GM12878 (cell line): Measurements from ENCODE around the gene LRR1. TPM values are rescaled to one million over a fixed set of nuclear protein-coding genes. Genes with fewer than 3 reads are reported as not detected.

Experiments
- ATAC-seq: fragments of 200-7000 bp; cut with Tn5 transposase; 3 replicates; pipeline ENCODE4 v1.9.1; 2020; ENCODE audit warnings: mild to moderate bottlenecking, moderate library complexity
- BruUV-seq: library from RNA; stranded (reverse); fragments of 400-500 nt; replicated peaks from 2 replicates; lab custom pipeline; 2021; lab: Mats Ljungman, UMichigan
- CTCF ChIA-PET: fragments of 300-600 bp; sonication (Branson Sonifier 250); formaldehyde crosslinking; extraction: SDS; loops from one replicate; lab custom pipeline; 2021; ENCODE audit warnings: inconsistent platforms; lab: Yijun Ruan, JAX
- POLR2A ChIA-PET: fragments of 350-600 bp; formaldehyde crosslinking; extraction: SDS; loops from one replicate; lab custom pipeline; 2021; ENCODE audit warnings: inconsistent platforms; lab: Charles Lee
- RAD21 ChIA-PET: fragments of 300-600 bp; sonication (Branson Sonifier 250); formaldehyde crosslinking; loops from one replicate; lab custom pipeline; 2023; ENCODE audit warnings: antibody characterized with exemption; ENCODE audit not compliant: unreplicated experiment; lab: Charles Lee
- SMC1A ChIA-PET: fragments of 300-600 bp; sonication (Branson Sonifier 250); formaldehyde crosslinking; loops from one replicate; lab custom pipeline; 2023; ENCODE audit not compliant: unreplicated experiment, uncharacterized antibody; lab: Charles Lee
- DNase-seq: peaks from one replicate; pipeline ENCODE4 v3.0.0-alpha.2; 2011; ENCODE audit warnings: low read depth, low spot score
- FAIRE-seq: peaks from 3 replicates; lab custom pipeline; 2011; peaks lifted over from hg19 to GRCh38; lab: Jason Lieb, UNC
- H2AFZ ChIP-seq: 2 replicates; pipeline ENCODE4 v1.6.0; 2011; ENCODE audit warnings: low read depth, low read length, control low read depth; ENCODE audit not compliant: control insufficient read depth
- H3K27ac ChIP-seq: 2 replicates; pipeline ENCODE4 v1.5.1; 2011; ENCODE audit warnings: control low read depth; ENCODE audit not compliant: control insufficient read depth, insufficient read depth
- H3K27me3 ChIP-seq, 2 experiments: replicated peaks in 1 of 2; 2 replicates each; pipeline versions ENCODE4 v1.6.0 to v1.6.1; 2011; ENCODE audit warnings: low read length in 1 of 2; ENCODE audit not compliant: control insufficient read depth in 2 of 2, insufficient read depth in 2 of 2
- H3K36me3 ChIP-seq, 2 experiments: 2 replicates each; pipeline ENCODE4 v1.5.1; 2011; ENCODE audit warnings: low read length in 1 of 2; ENCODE audit not compliant: control insufficient read depth in 2 of 2, insufficient read depth in 2 of 2
- H3K4me1 ChIP-seq: 2 replicates; pipeline ENCODE4 v1.6.1; 2011; ENCODE audit warnings: mild to moderate bottlenecking, low read length, moderate library complexity, mixed read lengths; ENCODE audit not compliant: control insufficient read depth, insufficient read depth
- H3K4me2 ChIP-seq: 2 replicates; pipeline ENCODE4 v1.6.0; 2011; ENCODE audit warnings: control low read depth; ENCODE audit not compliant: control insufficient read depth, insufficient read depth
- H3K4me3 ChIP-seq: fragments of 200-600 bp; sonication (generic); 2 replicates; pipeline ENCODE4 v1.5.1; 2016
- H3K79me2 ChIP-seq: 2 replicates; pipeline ENCODE4 v1.6.0; 2011; ENCODE audit warnings: low read length; ENCODE audit not compliant: control insufficient read depth, insufficient read depth
- H3K9ac ChIP-seq: 2 replicates; pipeline ENCODE4 v1.8.0; 2011; ENCODE audit warnings: low read length, control low read depth, mixed read lengths; ENCODE audit not compliant: control insufficient read depth, insufficient read depth
- H3K9me3 ChIP-seq: replicated peaks from 3 replicates; pipeline ENCODE4 v1.5.1; 2011; ENCODE audit warnings: mild to moderate bottlenecking, low read length; ENCODE audit not compliant: control insufficient read depth, insufficient read depth
- H4K20me1 ChIP-seq: 2 replicates; pipeline ENCODE4 v1.6.0; 2011; ENCODE audit not compliant: control insufficient read depth, insufficient read depth
- ATF7 ChIP-seq: fragments of 450-650 bp; IDR thresholded peaks from 2 replicates; pipeline ENCODE4 v1.6.1; 2016; ENCODE audit warnings: low read depth, mild to moderate bottlenecking
- CREB1 ChIP-seq: IDR thresholded peaks from 2 replicates; pipeline ENCODE4 v1.6.1; 2012; ENCODE audit warnings: low read depth, mild to moderate bottlenecking, inconsistent platforms
- FOXM1 ChIP-seq: IDR thresholded peaks from 2 replicates; pipeline ENCODE4 v1.6.1; 2012; ENCODE audit warnings: low read depth, mild to moderate bottlenecking, inconsistent platforms, low read length, moderate library complexity
- MEF2A ChIP-seq: IDR thresholded peaks from 2 replicates; pipeline ENCODE4 v1.6.1; 2011; ENCODE audit warnings: low read depth, mild to moderate bottlenecking, low read length, moderate library complexity; ENCODE audit not compliant: insufficient read depth
- MTA3 ChIP-seq: IDR thresholded peaks from 2 replicates; pipeline ENCODE4 v1.6.1; 2012; ENCODE audit warnings: low read length, inconsistent platforms, borderline replicate concordance
- NR2C1 ChIP-seq: fragments of 450-650 bp; IDR thresholded peaks from 2 replicates; pipeline ENCODE4 v1.6.1; 2017; ENCODE audit warnings: antibody characterized with exemption, mild to moderate bottlenecking, moderate library complexity
- PML ChIP-seq: IDR thresholded peaks from 2 replicates; pipeline ENCODE4 v1.6.1; 2012; ENCODE audit warnings: low read length, inconsistent platforms
- POLR2A ChIP-seq: IDR thresholded peaks from 2 replicates; pipeline ENCODE4 v1.6.1; 2011; ENCODE audit warnings: low read depth, mild to moderate bottlenecking, low read length
- POLR2AphosphoS5 ChIP-seq: IDR thresholded peaks from 2 replicates; pipeline ENCODE4 v1.6.1; 2011; ENCODE audit warnings: mild to moderate bottlenecking, low read length, inconsistent platforms
- POU2F2 ChIP-seq: IDR thresholded peaks from 3 replicates; pipeline ENCODE4 v1.6.1; 2011; ENCODE audit warnings: low read depth, mild to moderate bottlenecking, low read length, borderline replicate concordance
- RFX5 ChIP-seq: IDR thresholded peaks from 2 replicates; pipeline ENCODE4 v1.6.1; 2011; ENCODE audit warnings: low read depth, low read length, improper control_type of control experiment
- SMAD5 ChIP-seq: IDR thresholded peaks from 2 replicates; pipeline ENCODE4 v1.6.1; 2016; ENCODE audit warnings: antibody characterized with exemption, low read depth
- ZBED1 ChIP-seq: IDR thresholded peaks from 2 replicates; pipeline ENCODE4 v1.6.1; 2016; ENCODE audit warnings: borderline replicate concordance
- WGBS: methylation state at CpG from one replicate; pipeline ENCODE4 v1.1.6; 2016; ENCODE audit warnings: low lambda C conversion rate; ENCODE audit not compliant: insufficient replicate concordance, insufficient coverage; ENCODE audit errors: missing lambda C conversion rate; 5-methylcytosine and 5-hydroxymethylcytosine counted together
- in situ Hi-C: fragments of 300-500 bp; cut with MboI; formaldehyde crosslinking; loops from 9 replicates; pipeline ENCODE4 v1.14.3; 2018; ENCODE audit warnings: mixed read lengths
- intact Hi-C: fragments of 100-400 bp; cut with micrococcal nuclease; formaldehyde crosslinking; loops from one replicate; pipeline ENCODE4 v1.14.2; 2022; ENCODE audit not compliant: unreplicated experiment
- polyA plus RNA-seq, 11 experiments: library from polyadenylated mRNA; depleted of rRNA in 4 of 11; unstranded in 6 of 11; stranded (reverse) in 5 of 11; fragments of >200 nt; fragmentation: Nextera tagmentation in 4 of 11; fragmentation: Illumina TruSeq in 1 of 11; extraction: Ambion mirVana in 4 of 11; extraction: Trizol in 1 of 11; gene quantifications; 1 replicate in 1 of 11; 2 replicates in 10 of 11; pipeline versions ENCODE4 v1.2.1 to v1.2.3, GENCODE V29; 2011 to 2016; ENCODE audit warnings: inconsistent platforms in 2 of 11, missing spikeins in 2 of 11, low read depth in 1 of 11
- total RNA-seq, 4 experiments: library from RNA; depleted of rRNA in 3 of 4; stranded (reverse); fragments of >200 nt in 3 of 4; fragmentation: Illumina TruSeq in 1 of 4; extraction: Trizol in 1 of 4; gene quantifications; 2 replicates each; pipeline versions ENCODE4 v1.2.1 to v1.2.3, GENCODE V29; 2013 to 2021
- TF ChIP-seq, protein P1 (sequence below): fragments of 450-650 bp; formaldehyde crosslinking; IDR thresholded peaks from 2 replicates; pipeline ENCODE4 v1.4.0; 2022; ENCODE audit warnings: mild to moderate bottlenecking, moderate library complexity
- TF ChIP-seq, protein P2 (sequence below): IDR thresholded peaks from 2 replicates; pipeline ENCODE4 v1.6.1; 2012; ENCODE audit warnings: low read length, inconsistent platforms

The LRR1 gene
- total and polyA plus RNA-seq, 10 of the 15 experiments (the other 5 are each of a cell fraction or from before 2014, with no cell fraction given), result 36.9 to 110 (median 53.1) TPM

DNA sequence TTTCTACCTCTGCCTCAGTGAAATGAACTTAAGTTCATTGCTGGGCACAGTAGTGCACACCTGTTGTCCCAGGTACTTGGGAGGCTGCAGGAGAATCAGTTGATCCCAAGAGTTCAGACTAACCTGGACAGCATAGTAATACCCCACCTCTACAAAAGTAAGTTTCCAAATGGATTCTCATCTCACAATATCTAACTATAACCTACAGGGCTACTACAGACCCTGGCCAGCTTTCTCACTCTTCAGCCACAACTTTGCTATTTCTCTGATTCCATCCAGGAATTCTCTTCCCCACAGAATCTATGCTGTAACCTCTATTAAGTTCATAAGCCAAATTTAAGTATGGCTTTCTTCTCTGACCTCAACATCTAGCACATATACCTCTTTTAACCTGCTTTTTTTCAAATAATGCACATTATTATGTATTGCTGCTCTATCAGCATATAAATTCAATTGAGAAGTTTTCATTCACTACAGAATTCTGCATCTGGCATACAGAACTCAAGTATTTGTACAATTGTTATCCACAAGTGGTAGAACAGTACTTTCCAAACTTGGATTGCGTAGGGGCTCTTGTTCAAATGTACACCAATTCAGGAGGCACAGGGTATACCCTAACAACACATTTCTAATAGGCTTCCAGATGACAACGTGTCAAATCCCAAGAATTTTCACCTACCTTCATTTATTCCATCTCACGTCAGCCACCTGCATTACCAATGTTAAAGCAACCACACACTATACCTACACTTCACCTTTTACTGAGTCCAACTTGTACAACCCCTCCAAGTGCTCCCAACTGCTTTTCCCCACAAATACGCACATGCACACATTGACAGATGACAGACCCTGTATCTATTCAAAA lies 16.4 kb upstream of the LRR1 start:
- POLR2A ChIA-PET, result interaction anchor here (0.7 to 1.3 kb wide), 3 partner anchors 14 to 43 kb away, joined by 3 to 5 read pairs (median 4); partner anchors contain the start of genes MGAT2 and RPL36AL
- peak overlapping the region; percentile 90 for H3K4me3 ChIP-seq
- no peaks in the 10 kb centered on the region for H3K27me3 ChIP-seq
- H3K4me1 ChIP-seq, result no peaks in the 10 kb centered on the region
- peaks cover 3 to 21% of the 10 kb centered on the region in 2 experiments for H3K36me3 ChIP-seq
- H2AFZ ChIP-seq, result no peak overlapping the region
- no peak for FAIRE-seq
- no peak overlapping the region for H3K9ac ChIP-seq
- H3K79me2 ChIP-seq, result peaks cover 62% of the 10 kb centered on the region
- no peak overlapping the region for H3K27ac ChIP-seq
- no peak for DNase-seq
- SMC1A ChIA-PET, result interaction anchor here (1.0 kb wide), 1 partner anchor 15 kb away, joined by 3 read pairs; no protein-coding TSS in a partner anchor
- intact Hi-C loops (no loop called here), in situ Hi-C loops (no loop called here)
- H3K4me2 ChIP-seq, result peak overlapping the region; percentile 5; the same call in 1 of the 2 replicates
- H4K20me1 ChIP-seq, result peaks cover 4% of the 10 kb centered on the region; the same call in 1 of the 2 replicates
- TF ChIP-seq ATF7 (no peak), POLR2AphosphoS5 (peak; percentile 72), NR2C1 (no peak), MTA3 (peak; percentile 83), POLR2A (peak; percentile 50; the same call in 1 of the 2 replicates), SMAD5 (peak; percentile 60; the same call in 1 of the 2 replicates), ZBED1 (peak; percentile 21; the same call in 1 of the 2 replicates), MEF2A (0 out of 2 replicates have a peak, but pooled peaks have one; percentile 12), CREB1 (no peak), FOXM1 (peak; percentile 46), PML (peak; percentile 50; the same call in 1 of the 2 replicates), POU2F2 (peak; percentile 17; the same call in 1 of the 3 replicates), RFX5 (no peak)
- TF ChIP-seq, protein P1, sequence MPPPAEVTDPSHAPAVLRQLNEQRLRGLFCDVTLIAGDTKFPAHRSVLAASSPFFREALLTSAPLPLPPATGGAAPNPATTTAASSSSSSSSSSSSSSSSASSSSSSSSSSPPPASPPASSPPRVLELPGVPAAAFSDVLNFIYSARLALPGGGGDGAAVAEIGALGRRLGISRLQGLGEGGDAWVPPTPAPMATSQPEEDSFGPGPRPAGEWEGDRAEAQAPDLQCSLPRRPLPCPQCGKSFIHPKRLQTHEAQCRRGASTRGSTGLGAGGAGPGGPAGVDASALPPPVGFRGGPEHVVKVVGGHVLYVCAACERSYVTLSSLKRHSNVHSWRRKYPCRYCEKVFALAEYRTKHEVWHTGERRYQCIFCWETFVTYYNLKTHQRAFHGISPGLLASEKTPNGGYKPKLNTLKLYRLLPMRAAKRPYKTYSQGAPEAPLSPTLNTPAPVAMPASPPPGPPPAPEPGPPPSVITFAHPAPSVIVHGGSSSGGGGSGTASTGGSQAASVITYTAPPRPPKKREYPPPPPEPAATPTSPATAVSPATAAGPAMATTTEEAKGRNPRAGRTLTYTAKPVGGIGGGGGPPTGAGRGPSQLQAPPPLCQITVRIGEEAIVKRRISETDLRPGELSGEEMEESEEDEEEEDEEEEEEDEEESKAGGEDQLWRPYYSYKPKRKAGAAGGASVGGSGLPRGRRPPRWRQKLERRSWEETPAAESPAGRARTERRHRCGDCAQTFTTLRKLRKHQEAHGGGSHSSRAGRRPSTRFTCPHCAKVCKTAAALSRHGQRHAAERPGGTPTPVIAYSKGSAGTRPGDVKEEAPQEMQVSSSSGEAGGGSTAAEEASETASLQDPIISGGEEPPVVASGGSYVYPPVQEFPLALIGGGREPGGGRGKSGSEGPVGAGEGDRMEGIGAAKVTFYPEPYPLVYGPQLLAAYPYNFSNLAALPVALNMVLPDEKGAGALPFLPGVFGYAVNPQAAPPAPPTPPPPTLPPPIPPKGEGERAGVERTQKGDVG (CRISPR knock-in tag), result peak; percentile 22; the same call in 1 of the 2 replicates
- TF ChIP-seq, protein P2, sequence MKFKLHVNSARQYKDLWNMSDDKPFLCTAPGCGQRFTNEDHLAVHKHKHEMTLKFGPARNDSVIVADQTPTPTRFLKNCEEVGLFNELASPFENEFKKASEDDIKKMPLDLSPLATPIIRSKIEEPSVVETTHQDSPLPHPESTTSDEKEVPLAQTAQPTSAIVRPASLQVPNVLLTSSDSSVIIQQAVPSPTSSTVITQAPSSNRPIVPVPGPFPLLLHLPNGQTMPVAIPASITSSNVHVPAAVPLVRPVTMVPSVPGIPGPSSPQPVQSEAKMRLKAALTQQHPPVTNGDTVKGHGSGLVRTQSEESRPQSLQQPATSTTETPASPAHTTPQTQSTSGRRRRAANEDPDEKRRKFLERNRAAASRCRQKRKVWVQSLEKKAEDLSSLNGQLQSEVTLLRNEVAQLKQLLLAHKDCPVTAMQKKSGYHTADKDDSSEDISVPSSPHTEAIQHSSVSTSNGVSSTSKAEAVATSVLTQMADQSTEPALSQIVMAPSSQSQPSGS, result peak; percentile 54
- TF ChIP-seq, all 136 proteins: peak for 11
- WGBS, result 94% methylated on average over 4 of the region's 4 CpGs
- no TSS peak for BruUV-seq
- no peaks in the 10 kb centered on the region for H3K9me3 ChIP-seq
- ChIA-PET CTCF (interaction anchor here (0.9 to 2.3 kb wide), 2 partner anchors 38 to 84 kb away, joined by 3 to 10 read pairs; partner anchors contain the start of genes MGAT2 and RPL36AL), RAD21 (interaction anchor here (1.2 kb wide), 1 partner anchor 42 kb away, joined by 3 read pairs; no protein-coding TSS in a partner anchor)
- ATAC-seq, result no peak
